Natural killer cell (primary cell): ENCODE measurements around the gene MDM4. TPM values are rescaled to one million over a fixed set of nuclear protein-coding genes. Genes with fewer than 3 reads are reported as not detected.
A peak's percentile ranks its signal among the peaks of the same experiment; 100 is the strongest.

Experiments
- ATAC-seq, 3 donors: fragments of 150-1000 bp in 2 of 3; fragments of 200-7000 bp in 1 of 3; cut with Tn5 transposase; 1 replicate in 1 of 3; 2 replicates in 2 of 3; pipeline ENCODE4 v1.10.0; 2021; ENCODE audit warnings: mild to moderate bottlenecking in 2 of 3, moderate library complexity in 2 of 3
- DNase-seq, 2 donors: peaks; one replicate each; pipeline versions ENCODE4 v3.0.0 to v3.0.0-alpha.2; 2013 to 2021; ENCODE audit warnings: mixed read lengths in 1 of 2
- H3K27ac ChIP-seq: one replicate; pipeline ENCODE4 v1.5.1; 2013; ENCODE audit warnings: mild to moderate bottlenecking, low read length
- H3K27me3 ChIP-seq: one replicate; pipeline ENCODE4 v1.6.1; 2013; ENCODE audit warnings: low read length; ENCODE audit not compliant: control insufficient read depth, insufficient read depth
- H3K36me3 ChIP-seq: one replicate; pipeline ENCODE4 v1.6.1; 2013; ENCODE audit warnings: low read length; ENCODE audit not compliant: control insufficient read depth, insufficient read depth
- H3K4me1 ChIP-seq: one replicate; pipeline ENCODE4 v1.6.1; 2013; ENCODE audit warnings: low read length; ENCODE audit not compliant: control insufficient read depth, insufficient read depth
- H3K4me3 ChIP-seq: one replicate; pipeline ENCODE4 v1.5.1; 2013; ENCODE audit warnings: low read length
- H3K9me3 ChIP-seq: one replicate; pipeline ENCODE4 v1.6.1; 2013; ENCODE audit warnings: low read length; ENCODE audit not compliant: control insufficient read depth, insufficient read depth
- H3K27ac Mint-ChIP-seq, 2 donors: one replicate each; pipeline ENCODE4 v1.8.0; 2022; ENCODE audit warnings: mild to moderate bottlenecking in 2 of 2, mixed read lengths in 2 of 2, moderate library complexity in 1 of 2
- H3K27me3 Mint-ChIP-seq, 2 donors: one replicate each; pipeline ENCODE4 v1.8.0; 2022; ENCODE audit warnings: low read depth in 2 of 2, mixed read lengths in 2 of 2
- H3K36me3 Mint-ChIP-seq: one replicate; pipeline ENCODE4 v1.8.0; 2022; ENCODE audit warnings: mixed read lengths
- H3K4me1 Mint-ChIP-seq, 2 donors: one replicate each; pipeline ENCODE4 v1.8.0; 2022; ENCODE audit warnings: mixed read lengths in 2 of 2
- H3K4me3 Mint-ChIP-seq: one replicate; pipeline ENCODE4 v1.8.0; 2022; ENCODE audit warnings: mild to moderate bottlenecking, moderate library complexity, mixed read lengths
- H3K9me3 Mint-ChIP-seq, 2 donors: one replicate each; pipeline ENCODE4 v1.8.0; 2022; ENCODE audit warnings: mixed read lengths in 2 of 2
- WGBS: methylation state at CpG from one replicate; pipeline ENCODE4 v1.1.7; 2013; ENCODE audit warnings: missing lambda C conversion rate; ENCODE audit not compliant: insufficient coverage; 5-methylcytosine and 5-hydroxymethylcytosine counted together
- intact Hi-C: fragments of 100-400 bp; cut with micrococcal nuclease; formaldehyde crosslinking; loops from one replicate; pipeline ENCODE4 v1.14.2; 2022
- total RNA-seq, 4 donors: library from RNA; stranded (reverse); fragments of 120-200 nt in 1 of 4; gene quantifications; one replicate each; pipeline versions ENCODE4 v1.2.3 to v1.2.4, GENCODE V29; 2013 to 2022
- TF ChIP-seq, protein P1 (sequence below): fragments of 200-600 bp; IDR thresholded peaks from one replicate; pipeline ENCODE4 v1.8.0; 2022; ENCODE audit warnings: antibody characterized with exemption

MDM4 gene
- total RNA-seq, 3 donors from 2014 or later (not counting 1 experiment from before 2014, with no cell fraction given) = 295 to 324 (median 296) TPM

DNA sequence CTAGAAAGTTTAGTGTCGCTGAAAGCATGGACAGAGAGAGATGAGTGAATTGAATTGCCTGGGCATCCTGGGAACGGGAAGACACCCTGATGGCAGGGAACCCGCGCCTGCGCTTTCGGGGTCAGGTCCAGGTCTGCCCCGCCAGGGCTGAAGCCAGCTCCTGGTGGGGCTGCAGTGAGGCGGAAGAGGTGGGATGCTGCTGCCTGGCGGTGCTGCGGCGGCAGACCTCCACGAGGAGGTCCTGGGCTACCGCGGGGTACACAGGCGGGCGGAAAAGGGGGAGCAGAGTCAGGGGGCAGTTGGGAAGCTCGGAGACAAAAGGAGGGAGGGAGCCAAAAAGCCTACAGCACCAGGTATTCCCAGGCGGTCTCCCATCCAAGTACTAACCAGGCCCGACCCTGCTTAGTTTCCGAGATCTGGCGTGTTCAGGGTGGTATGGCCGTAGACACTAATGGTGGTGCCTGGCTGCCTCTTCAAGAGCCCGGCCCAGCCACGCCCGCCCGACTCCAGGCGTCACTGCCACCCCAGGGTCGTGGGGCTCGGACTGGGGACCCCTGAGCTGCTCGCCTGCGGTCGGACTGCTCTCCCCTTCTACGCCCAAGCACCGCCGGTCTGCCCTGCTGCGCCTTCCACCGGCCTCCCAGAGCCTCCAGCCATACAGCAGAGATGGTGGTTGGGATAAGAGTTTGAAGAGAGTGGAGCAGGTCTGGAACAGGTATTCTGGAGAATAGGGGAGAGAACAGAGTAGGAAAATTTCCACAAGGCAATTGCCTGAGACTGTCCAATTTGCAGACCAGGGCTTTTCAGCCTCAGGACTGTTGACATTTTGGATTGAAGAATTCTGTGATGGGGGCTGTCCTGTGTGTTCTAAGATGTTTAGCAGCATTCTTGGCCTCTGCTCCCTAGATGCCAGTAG, 46.1 kb downstream of the MDM4 start:
- no peak for DNase-seq
- TF ChIP-seq, protein P1, sequence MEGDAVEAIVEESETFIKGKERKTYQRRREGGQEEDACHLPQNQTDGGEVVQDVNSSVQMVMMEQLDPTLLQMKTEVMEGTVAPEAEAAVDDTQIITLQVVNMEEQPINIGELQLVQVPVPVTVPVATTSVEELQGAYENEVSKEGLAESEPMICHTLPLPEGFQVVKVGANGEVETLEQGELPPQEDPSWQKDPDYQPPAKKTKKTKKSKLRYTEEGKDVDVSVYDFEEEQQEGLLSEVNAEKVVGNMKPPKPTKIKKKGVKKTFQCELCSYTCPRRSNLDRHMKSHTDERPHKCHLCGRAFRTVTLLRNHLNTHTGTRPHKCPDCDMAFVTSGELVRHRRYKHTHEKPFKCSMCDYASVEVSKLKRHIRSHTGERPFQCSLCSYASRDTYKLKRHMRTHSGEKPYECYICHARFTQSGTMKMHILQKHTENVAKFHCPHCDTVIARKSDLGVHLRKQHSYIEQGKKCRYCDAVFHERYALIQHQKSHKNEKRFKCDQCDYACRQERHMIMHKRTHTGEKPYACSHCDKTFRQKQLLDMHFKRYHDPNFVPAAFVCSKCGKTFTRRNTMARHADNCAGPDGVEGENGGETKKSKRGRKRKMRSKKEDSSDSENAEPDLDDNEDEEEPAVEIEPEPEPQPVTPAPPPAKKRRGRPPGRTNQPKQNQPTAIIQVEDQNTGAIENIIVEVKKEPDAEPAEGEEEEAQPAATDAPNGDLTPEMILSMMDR = no peak
- Mint-ChIP-seq H3K4me1 (peaks cover 32 to 43% of the 10 kb centered on the region in 2 donors), H3K27me3 (no peaks in the 10 kb centered on the region), H3K27ac (peak overlapping the region; percentile 8 to 71), H3K36me3 (no peaks in the 10 kb centered on the region), H3K4me3 (no peak overlapping the region), H3K9me3 (no peaks in the 10 kb centered on the region)
- no peak overlapping the region for H3K4me3 ChIP-seq
- no peak for ATAC-seq
- H3K36me3 ChIP-seq = peaks cover 32% of the 10 kb centered on the region
- H3K9me3 ChIP-seq = no peaks in the 10 kb centered on the region
- peaks cover 11% of the 10 kb centered on the region for H3K4me1 ChIP-seq
- 94% methylated on average over 37 of the region's 37 CpGs for WGBS
- H3K27me3 ChIP-seq = no peaks in the 10 kb centered on the region
- intact Hi-C loops = no loop called here
- H3K27ac ChIP-seq = no peak overlapping the region

DNA sequence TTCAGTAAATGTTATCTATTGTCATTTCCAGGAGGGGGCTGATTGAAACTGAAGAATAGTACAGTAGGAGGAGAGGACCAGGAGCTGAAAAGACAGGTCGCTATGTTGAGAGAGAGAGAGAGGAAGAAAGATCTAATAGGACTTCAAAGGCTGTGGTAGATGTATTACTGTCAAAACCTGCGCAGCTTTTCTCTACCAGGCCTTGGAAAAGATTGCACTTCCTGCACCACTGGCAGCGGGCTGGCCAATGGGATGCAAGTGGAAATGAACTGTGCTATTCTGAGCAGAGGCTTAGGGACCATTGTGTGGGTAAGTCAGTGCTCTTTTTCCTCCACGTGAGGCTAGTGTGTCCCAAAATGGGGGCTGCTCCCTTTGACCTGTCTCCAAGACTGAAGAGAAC, 47.1 kb downstream of the MDM4 start:
- TF ChIP-seq, protein P1 = no peak
- H3K27ac Mint-ChIP-seq = peak overlapping the region; percentile 33 to 60
- WGBS = 88% methylated on average over 4 of the region's 4 CpGs
- no peak for ATAC-seq
- Histone ChIP-seq H3K36me3 (peaks cover 30% of the 10 kb centered on the region), H3K4me1 (peaks cover 11% of the 10 kb centered on the region), H3K27me3 (no peaks in the 10 kb centered on the region), H3K27ac (no peak overlapping the region), H3K9me3 (no peaks in the 10 kb centered on the region), H3K4me3 (no peak overlapping the region)
- no peaks in the 10 kb centered on the region for H3K27me3 Mint-ChIP-seq
- no peak overlapping the region for H3K4me3 Mint-ChIP-seq
- H3K4me1 Mint-ChIP-seq = peaks cover 32 to 43% of the 10 kb centered on the region in 2 donors
- intact Hi-C loops = no loop called here
- no peaks in the 10 kb centered on the region for H3K36me3 Mint-ChIP-seq
- no peaks in the 10 kb centered on the region for H3K9me3 Mint-ChIP-seq
- peak in 1 of 2 donors; percentile 34 for DNase-seq

DNA sequence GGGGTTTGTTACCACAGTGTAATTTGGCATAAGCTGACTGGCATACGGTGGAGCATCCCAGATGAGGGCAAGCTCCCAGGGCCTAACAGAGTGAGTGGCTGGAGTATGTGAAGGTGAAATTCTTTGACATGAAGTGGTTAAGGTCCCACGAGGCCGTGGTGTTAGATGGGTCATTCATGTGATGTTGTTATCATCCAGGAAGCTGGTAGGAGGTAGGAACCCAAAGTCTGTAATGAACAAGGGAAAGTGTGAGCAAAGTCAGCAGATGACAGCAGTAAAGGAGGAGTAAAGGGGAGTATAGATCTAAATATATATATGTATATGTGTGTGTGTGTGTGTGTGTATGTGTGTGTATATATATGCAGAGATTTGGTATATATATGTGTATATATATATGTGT, 47.6 kb downstream of the MDM4 start:
- no peak overlapping the region for H3K4me3 ChIP-seq
- peaks cover 32 to 43% of the 10 kb centered on the region in 2 donors for H3K4me1 Mint-ChIP-seq
- H3K9me3 ChIP-seq = no peaks in the 10 kb centered on the region
- H3K27ac ChIP-seq = no peak overlapping the region
- peak overlapping the region; percentile 29 to 33 for H3K27ac Mint-ChIP-seq
- H3K36me3 Mint-ChIP-seq = no peaks in the 10 kb centered on the region
- 67% methylated on average over 3 of the region's 3 CpGs for WGBS
- TF ChIP-seq, protein P1 = no peak
- no peaks in the 10 kb centered on the region for H3K27me3 Mint-ChIP-seq
- intact Hi-C loops = no loop called here
- peaks cover 30% of the 10 kb centered on the region for H3K36me3 ChIP-seq
- no peak overlapping the region for H3K4me3 Mint-ChIP-seq
- no peaks in the 10 kb centered on the region for H3K27me3 ChIP-seq
- no peak for ATAC-seq
- no peak for DNase-seq
- peaks cover 11% of the 10 kb centered on the region for H3K4me1 ChIP-seq
- no peaks in the 10 kb centered on the region for H3K9me3 Mint-ChIP-seq
